Glutamatergic neuron (in vitro differentiated cells): Measurements from ENCODE around the gene IRX4. TPM values are rescaled to one million over a fixed set of nuclear protein-coding genes. Genes with fewer than 3 reads are reported as not detected.

Experiments
- DNase-seq: peaks from one replicate; pipeline ENCODE4 v3.0.0; 2022
- H3K27ac Mint-ChIP-seq: one replicate; pipeline ENCODE4 v1.8.0; 2020; ENCODE audit warnings: mild to moderate bottlenecking, mixed read lengths, inconsistent platforms; ENCODE audit not compliant: unreplicated experiment
- H3K27me3 Mint-ChIP-seq: one replicate; pipeline ENCODE4 v1.8.0; 2020; ENCODE audit warnings: mild to moderate bottlenecking, moderate library complexity, mixed read lengths, inconsistent platforms; ENCODE audit not compliant: unreplicated experiment
- H3K36me3 Mint-ChIP-seq: one replicate; pipeline ENCODE4 v1.8.0; 2020; ENCODE audit warnings: mild to moderate bottlenecking, mixed read lengths, inconsistent platforms; ENCODE audit not compliant: unreplicated experiment
- H3K4me1 Mint-ChIP-seq: one replicate; pipeline ENCODE4 v1.8.0; 2020; ENCODE audit warnings: mild to moderate bottlenecking, low read depth, mixed read lengths, inconsistent platforms; ENCODE audit not compliant: unreplicated experiment
- H3K4me3 Mint-ChIP-seq: one replicate; pipeline ENCODE4 v1.8.0; 2020; ENCODE audit warnings: mild to moderate bottlenecking, mixed read lengths, inconsistent platforms; ENCODE audit not compliant: unreplicated experiment
- H3K9me3 Mint-ChIP-seq: one replicate; pipeline ENCODE4 v1.8.0; 2020; ENCODE audit warnings: mild to moderate bottlenecking, moderate library complexity, mixed read lengths, inconsistent platforms; ENCODE audit not compliant: unreplicated experiment
- CTCF ChIP-seq: fragments of 200-600 bp; sonication (generic); IDR thresholded peaks from one replicate; pipeline ENCODE4 v1.5.0; 2021; ENCODE audit not compliant: partially characterized antibody, unreplicated experiment
- total RNA-seq: library from RNA; stranded (reverse); fragmentation: NEBNext Ultra II Directional; extraction: Animal tissue kit (Norgen Biotek cat#: 25700); gene quantifications from one replicate; pipeline ENCODE4 v1.2.1, GENCODE V29; 2021; ENCODE audit not compliant: unreplicated experiment

IRX4 gene
- total RNA-seq, 1 donor from 2014 or later = 0.20 TPM

- Mint-ChIP-seq H3K4me3 (no peak overlapping the region), H3K27me3 (peaks cover 8% of the 10 kb centered on the region), H3K27ac (no peak overlapping the region), H3K36me3 (no peaks in the 10 kb centered on the region), H3K9me3 (no peaks in the 10 kb centered on the region), H3K4me1 (no peaks in the 10 kb centered on the region)
- no peak for TF ChIP-seq CTCF
- DNase-seq = no peak
These were observed 41.0 kb upstream of the IRX4 start for GRCh38 chr5:1923766-1924165.

GRCh38 chr5:1923341-1923740, 40.6 kb upstream of the IRX4 start:
- Mint-ChIP-seq H3K4me1 (no peaks in the 10 kb centered on the region), H3K27me3 (peaks cover 8% of the 10 kb centered on the region), H3K36me3 (no peaks in the 10 kb centered on the region), H3K27ac (no peak overlapping the region), H3K9me3 (no peaks in the 10 kb centered on the region), H3K4me3 (no peak overlapping the region)
- no peak for DNase-seq
- TF ChIP-seq CTCF = no peak

- Mint-ChIP-seq H3K27ac (no peak overlapping the region), H3K4me1 (no peaks in the 10 kb centered on the region), H3K36me3 (no peaks in the 10 kb centered on the region), H3K4me3 (no peak overlapping the region), H3K27me3 (peaks cover 8% of the 10 kb centered on the region), H3K9me3 (peaks cover 4% of the 10 kb centered on the region)
- no peak for TF ChIP-seq CTCF
- no peak for DNase-seq
These were observed 39.0 kb upstream of the IRX4 start for GRCh38 chr5:1921711-1922110.

- H3K27me3 Mint-ChIP-seq = peaks cover 8% of the 10 kb centered on the region
- no peak for DNase-seq
- no peak for TF ChIP-seq CTCF
- H3K9me3 Mint-ChIP-seq = peaks cover 4% of the 10 kb centered on the region
- H3K4me1 Mint-ChIP-seq = no peaks in the 10 kb centered on the region
- no peak overlapping the region for H3K4me3 Mint-ChIP-seq
- H3K36me3 Mint-ChIP-seq = no peaks in the 10 kb centered on the region
- H3K27ac Mint-ChIP-seq = no peak overlapping the region
These were observed 37.0 kb upstream of the IRX4 start for GRCh38 chr5:1919750-1920149.

- peaks cover 10% of the 10 kb centered on the region for H3K27me3 Mint-ChIP-seq
- H3K36me3 Mint-ChIP-seq = peaks cover 1% of the 10 kb centered on the region
- TF ChIP-seq CTCF = no peak
These were observed 36.5 kb upstream of the IRX4 start for GRCh38 chr5:1919209-1919566.

More at GRCh38 chr5:1919209-1919566, 36.5 kb upstream of the IRX4 start:
- DNase-seq = no peak
- no peak overlapping the region for H3K27ac Mint-ChIP-seq
- no peaks in the 10 kb centered on the region for H3K4me1 Mint-ChIP-seq
- peaks cover 7% of the 10 kb centered on the region for H3K9me3 Mint-ChIP-seq
- no peak overlapping the region for H3K4me3 Mint-ChIP-seq
